Epithelial cell of prostate (primary cell): ENCODE results near the gene NCOA1.
"Not testable (repeated sequence)": the region's sequence is repeated elsewhere in the genome, so short reads cannot be mapped to it uniquely, and the experiment has no call there.

ENCODE experiments used
- DNase-seq: peaks from one replicate; pipeline ENCODE4 v3.0.0-alpha.2; 2011; ENCODE audit warnings: low read depth, low spot score
- H3K27ac ChIP-seq: fragments of 450-650 bp; 2 replicates; pipeline ENCODE4 v1.5.1; 2017; ENCODE audit warnings: mild to moderate bottlenecking

NCOA1 gene

GRCh38 chr2:24490690-24491541, at the start of gene NCOA1:
Gene NCOA1 (plus strand): TSS chr2:24491254. CDS start chr2:24658678, 167,424 bp downstream.
- H3K27ac ChIP-seq: peak within 1 kb of the TSS; percentile 69
- DNase-seq: peak; percentile 24

DNA sequence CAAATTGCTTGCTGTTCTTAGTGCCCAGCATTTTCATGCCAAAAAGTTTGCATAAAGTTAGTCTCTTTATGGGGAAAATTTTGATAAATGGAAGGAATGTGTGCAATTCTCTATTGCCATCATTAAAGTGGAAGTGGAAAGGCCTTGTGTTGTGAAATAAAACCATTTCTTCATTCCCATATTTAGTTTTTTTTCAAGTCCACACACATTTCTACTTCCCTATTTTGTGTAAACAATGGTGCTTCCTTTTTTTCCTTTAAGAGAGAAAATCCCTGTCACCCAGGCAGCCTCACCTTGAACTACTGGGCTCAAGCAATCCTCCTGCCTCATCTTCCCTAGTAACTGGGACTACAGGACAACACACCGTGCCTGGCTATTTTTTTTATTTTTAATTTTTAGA, 42.3 kb upstream of the NCOA1 start:
- no peak overlapping the region for H3K27ac ChIP-seq
- no peak for DNase-seq

DNA sequence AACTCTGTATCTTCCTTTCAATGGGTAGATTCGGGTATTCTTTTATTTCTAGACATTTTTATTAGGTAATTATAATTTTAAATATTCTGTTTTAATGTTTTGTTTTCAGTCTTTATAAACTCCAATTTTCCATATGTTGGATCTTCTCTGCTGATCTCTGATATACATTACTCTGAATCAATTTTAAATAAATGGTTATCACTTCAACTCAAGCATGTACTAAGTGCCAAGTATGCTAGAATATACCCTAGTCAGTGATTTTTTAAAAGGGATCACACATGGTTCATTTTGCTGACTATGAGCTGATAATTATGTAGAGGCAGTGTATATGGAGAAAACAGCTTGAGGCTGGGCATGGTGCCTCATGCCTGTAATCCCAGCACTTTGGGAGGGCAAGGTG, 41.7 kb upstream of the NCOA1 start:
- DNase-seq: no peak
- no peak overlapping the region for H3K27ac ChIP-seq

GRCh38 chr2:24451805-24452501, 39.1 kb upstream of the NCOA1 start:
- no peak for DNase-seq
- H3K27ac ChIP-seq: no peak overlapping the region

DNA sequence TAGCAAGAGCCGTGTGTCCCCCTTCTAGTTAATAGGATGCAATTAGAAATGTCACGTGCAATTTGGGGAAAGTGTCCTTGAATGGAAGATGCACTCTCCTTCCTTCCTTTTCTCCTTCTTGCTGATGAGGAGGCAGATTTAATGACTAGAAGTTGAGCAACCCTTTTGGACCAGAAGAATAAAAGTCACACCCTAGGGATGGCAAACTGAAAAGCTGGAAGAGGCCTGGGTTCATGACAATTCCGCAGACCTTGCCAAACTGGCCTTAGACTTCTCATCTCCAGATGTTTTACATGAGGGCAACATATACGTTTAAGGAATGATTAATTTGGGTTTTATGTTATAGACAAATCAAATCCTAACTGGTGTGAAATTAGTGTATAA, 38.6 kb upstream of the NCOA1 start:
- H3K27ac ChIP-seq: no peak overlapping the region
- no peak for DNase-seq

GRCh38 chr2:24453379-24454073, 37.5 kb upstream of the NCOA1 start:
- DNase-seq: no peak
- no peak overlapping the region for H3K27ac ChIP-seq

GRCh38 chr2:24454294-24454693, 36.8 kb upstream of the NCOA1 start:
- DNase-seq: no peak
- H3K27ac ChIP-seq: no peak overlapping the region

- no peak overlapping the region for H3K27ac ChIP-seq
- peak; percentile 6 for DNase-seq
These were observed 34.2 kb upstream of the NCOA1 start for GRCh38 chr2:24456599-24457556.

DNA sequence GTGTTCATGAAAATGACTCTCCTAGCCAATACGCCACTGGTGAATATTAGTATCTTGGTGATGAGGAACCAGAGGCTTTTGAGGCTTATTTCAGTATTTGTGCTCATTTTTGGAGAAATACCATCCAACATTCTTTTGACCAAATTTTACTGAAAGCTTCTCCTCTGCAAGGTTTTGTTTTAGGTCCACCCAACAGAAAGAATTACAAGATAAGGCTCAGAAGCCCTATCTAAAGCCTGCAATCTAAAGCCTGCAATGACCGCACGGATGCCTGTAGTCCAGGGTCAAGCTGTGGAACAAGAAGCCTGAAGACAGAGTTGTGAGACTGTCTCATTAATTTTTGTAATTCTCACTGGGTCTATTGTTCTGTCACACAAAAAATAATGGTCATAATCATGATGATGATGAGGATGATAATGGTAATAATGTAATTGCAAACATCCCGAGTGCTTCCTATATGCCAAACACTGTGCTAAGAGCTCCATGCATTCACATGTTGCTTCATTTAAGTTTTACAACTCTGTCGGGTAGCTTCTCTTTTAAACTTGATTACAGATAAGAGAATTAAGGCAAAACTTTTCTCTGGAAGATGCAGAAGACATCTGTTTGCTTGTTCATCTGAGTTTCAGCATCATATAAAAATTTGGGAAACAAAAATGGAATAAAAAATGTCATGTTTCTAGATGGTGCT, 33.2 kb upstream of the NCOA1 start:
- no peak overlapping the region for H3K27ac ChIP-seq
- DNase-seq: no peak

- no peak for DNase-seq
- no peak overlapping the region for H3K27ac ChIP-seq
These were observed 31.6 kb upstream of the NCOA1 start for GRCh38 chr2:24459224-24460161.

DNA sequence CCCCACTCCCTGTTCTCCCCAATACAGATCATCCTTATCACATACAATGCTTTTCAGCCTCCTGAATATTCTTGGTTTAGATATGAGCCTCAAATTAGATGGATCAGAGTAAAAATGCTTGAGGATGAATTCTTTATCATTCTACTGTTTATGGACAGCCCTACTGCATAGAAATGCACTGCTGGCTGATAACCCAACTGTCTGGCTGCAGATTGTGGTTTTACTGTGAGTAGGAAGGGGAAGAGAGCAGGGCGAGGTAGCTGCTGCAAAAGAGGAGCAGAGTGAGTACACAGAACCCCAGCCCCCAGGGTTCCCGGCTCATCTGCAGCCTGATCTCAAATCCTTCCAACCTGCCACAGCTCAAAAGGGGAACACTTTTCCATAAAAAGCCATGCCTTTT, 29.4 kb upstream of the NCOA1 start:
- DNase-seq: no peak
- H3K27ac ChIP-seq: no peak overlapping the region

- H3K27ac ChIP-seq: no peak overlapping the region
These were observed 27.8 kb upstream of the NCOA1 start for GRCh38 chr2:24463271-24463670.

GRCh38 chr2:24466871-24467870, 23.9 kb upstream of the NCOA1 start:
- no peak for DNase-seq

More at GRCh38 chr2:24463271-24463670, 27.8 kb upstream of the NCOA1 start:
- no peak for DNase-seq

DNA sequence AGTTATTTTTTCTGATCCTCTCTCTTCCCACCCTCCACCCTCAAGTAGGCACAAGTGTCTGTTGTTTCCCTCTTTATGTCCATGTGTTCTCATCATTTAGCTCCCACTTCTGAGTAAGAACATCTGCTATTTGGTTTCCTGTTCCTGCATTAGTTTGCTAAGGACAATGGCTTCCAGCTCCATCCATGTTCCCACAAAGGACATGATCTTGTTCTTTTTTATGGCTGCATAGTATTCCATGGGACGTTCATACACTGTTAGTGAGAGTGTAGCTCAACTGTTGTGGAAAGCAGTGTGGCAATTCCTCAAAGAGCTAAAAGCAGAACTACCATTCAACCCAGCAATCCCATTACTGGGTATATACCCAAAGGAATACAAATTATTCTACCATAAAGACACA, 22.6 kb upstream of the NCOA1 start:
- H3K27ac ChIP-seq: not testable (repeated sequence)

More at GRCh38 chr2:24466871-24467870, 23.9 kb upstream of the NCOA1 start:
- no peak overlapping the region for H3K27ac ChIP-seq

GRCh38 chr2:24469148-24469650, 21.9 kb upstream of the NCOA1 start:
- DNase-seq: no peak
- H3K27ac ChIP-seq: no peak overlapping the region

More for the DNA sequence above, 22.6 kb upstream of the NCOA1 start:
- DNase-seq: not testable (repeated sequence)

- no peak overlapping the region for H3K27ac ChIP-seq
- no peak for DNase-seq
These were observed 19.4 kb upstream of the NCOA1 start for GRCh38 chr2:24471662-24472061.

DNA sequence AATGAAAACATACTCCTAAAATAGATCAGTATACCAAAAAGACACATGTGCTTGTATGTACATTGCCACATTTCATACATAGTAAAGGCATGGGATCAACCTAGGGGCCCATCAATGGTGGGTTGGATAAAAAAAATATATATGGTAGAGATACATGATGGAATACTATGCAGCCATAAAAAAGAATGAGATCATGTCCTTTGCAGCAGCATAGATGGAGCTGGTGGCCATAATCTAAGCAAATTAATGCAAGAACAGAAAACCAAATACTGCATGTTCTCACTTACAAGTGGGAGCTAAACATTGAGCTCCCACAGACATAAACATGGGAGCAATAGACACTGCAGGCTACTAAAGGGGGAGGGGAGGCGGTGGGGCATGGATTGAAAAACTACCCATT, 18.6 kb upstream of the NCOA1 start:
- no peak overlapping the region for H3K27ac ChIP-seq
- DNase-seq: no peak
